HepG2 (cell line): ENCODE data around the gene ANKRD10. TPM values are rescaled to one million over a fixed set of nuclear protein-coding genes. Genes with fewer than 3 reads are reported as not detected.

Source experiments
- AGO1 ChIP-seq: fragments of 200-400 bp; formaldehyde crosslinking; IDR thresholded peaks from 2 replicates; pipeline ENCODE4 v1.6.1; 2017; ENCODE audit warnings: mild to moderate bottlenecking, low read depth, low read length, moderate library complexity; ENCODE audit not compliant: poor library complexity, severe bottlenecking
- E2F2 ChIP-seq: sonication (generic); formaldehyde crosslinking; IDR thresholded peaks from 2 replicates; pipeline ENCODE4 v1.4.0; 2020; ENCODE audit warnings: missing genetic modification reagents, borderline replicate concordance
- MTA3 ChIP-seq: sonication (generic); formaldehyde crosslinking; IDR thresholded peaks from 2 replicates; pipeline ENCODE4 v1.4.0; 2020; ENCODE audit warnings: missing genetic modification reagents
- MYPOP ChIP-seq: sonication (generic); formaldehyde crosslinking; IDR thresholded peaks from 2 replicates; pipeline ENCODE4 v1.8.1; 2023; ENCODE audit warnings: mild to moderate bottlenecking, moderate library complexity, missing genetic modification reagents
- NCOA5 ChIP-seq: sonication (generic); formaldehyde crosslinking; IDR thresholded peaks from 2 replicates; pipeline ENCODE4 v1.4.0; 2020; ENCODE audit warnings: missing genetic modification reagents
- NR1H2 ChIP-seq: sonication (generic); formaldehyde crosslinking; IDR thresholded peaks from 2 replicates; pipeline ENCODE4 v1.8.1; 2022; ENCODE audit warnings: low read depth, missing genetic modification reagents, borderline replicate concordance
- SP5 ChIP-seq: IDR thresholded peaks from 2 replicates; pipeline ENCODE4 v1.6.1; 2016; ENCODE audit warnings: low read depth, borderline replicate concordance
- SPEN ChIP-seq: sonication (generic); formaldehyde crosslinking; IDR thresholded peaks from 2 replicates; pipeline ENCODE4 v1.5.1; 2020; ENCODE audit warnings: low read depth, mild to moderate bottlenecking, missing genetic modification reagents
- SRSF9 ChIP-seq: fragments of 200-400 bp; formaldehyde crosslinking; IDR thresholded peaks from 2 replicates; pipeline ENCODE4 v1.6.1; 2018; ENCODE audit warnings: borderline replicate concordance, mild to moderate bottlenecking, low read depth, low read length; ENCODE audit not compliant: insufficient read depth, poor library complexity, severe bottlenecking
- SYNCRIP ChIP-seq: fragments of 200-400 bp; formaldehyde crosslinking; IDR thresholded peaks from 2 replicates; pipeline ENCODE4 v1.6.1; 2018; ENCODE audit warnings: mild to moderate bottlenecking, low read depth, low read length; ENCODE audit not compliant: insufficient read depth
- TAF1 ChIP-seq: sonication (generic); formaldehyde crosslinking; IDR thresholded peaks from 2 replicates; pipeline ENCODE4 v1.4.0; 2020; ENCODE audit warnings: missing genetic modification reagents
- TBP ChIP-seq: sonication (generic); formaldehyde crosslinking; IDR thresholded peaks from 2 replicates; pipeline ENCODE4 v1.5.0; 2020; ENCODE audit warnings: missing genetic modification reagents
- TCF12 ChIP-seq, 2 experiments: fragments of 450-650 bp in 1 of 2; sonication (generic) in 1 of 2; formaldehyde crosslinking in 1 of 2; IDR thresholded peaks; 2 replicates each; pipeline versions ENCODE4 v1.6.1 to v1.8.0; 2017 to 2022; ENCODE audit warnings: antibody characterized with exemption in 1 of 2, mild to moderate bottlenecking in 1 of 2, missing genetic modification reagents in 1 of 2, moderate library complexity in 1 of 2
- ZNF121 ChIP-seq: sonication (generic); formaldehyde crosslinking; IDR thresholded peaks from 2 replicates; pipeline ENCODE4 v1.5.0; 2020; ENCODE audit warnings: mild to moderate bottlenecking, missing genetic modification reagents
- ZNF800 ChIP-seq: sonication (generic); formaldehyde crosslinking; IDR thresholded peaks from 2 replicates; pipeline ENCODE4 v1.4.0; 2020; ENCODE audit warnings: missing genetic modification reagents
- polyA plus RNA-seq, 8 experiments: library from polyadenylated mRNA; depleted of rRNA in 3 of 8; stranded (reverse) in 7 of 8; unstranded in 1 of 8; fragments of >200 nt; fragmentation: Illumina TruSeq in 4 of 8; extraction: Trizol in 4 of 8; gene quantifications; 2 replicates each; pipeline versions ENCODE4 v1.2.1 to v1.2.3, GENCODE V29; 2011 to 2016; ENCODE audit warnings: low read depth in 4 of 8, missing spikeins in 1 of 8, mixed read lengths in 1 of 8; ENCODE audit not compliant: insufficient read depth in 1 of 8
- total RNA-seq, 5 experiments: library from RNA; depleted of rRNA; stranded (reverse); fragments of >200 nt; fragmentation: Illumina TruSeq; extraction: Trizol; gene quantifications; 2 replicates each; pipeline ENCODE4 v1.2.3, GENCODE V29; 2016; ENCODE audit warnings: low read depth in 1 of 5
- TF ChIP-seq, protein P1 (sequence below): sonication (generic); formaldehyde crosslinking; IDR thresholded peaks from 2 replicates; pipeline ENCODE4 v1.5.0; 2020; ENCODE audit warnings: missing genetic modification reagents, mild to moderate bottlenecking, borderline replicate concordance
- TF ChIP-seq, protein P2 (sequence below): sonication (generic); formaldehyde crosslinking; IDR thresholded peaks from 2 replicates; pipeline ENCODE4 v1.4.0; 2020; ENCODE audit warnings: missing genetic modification reagents

ANKRD10 gene
- total and polyA plus RNA-seq, 2 of the 13 experiments (the other 11 are each of a cell fraction or from before 2014, with no cell fraction given) = 108 to 115 TPM

DNA sequence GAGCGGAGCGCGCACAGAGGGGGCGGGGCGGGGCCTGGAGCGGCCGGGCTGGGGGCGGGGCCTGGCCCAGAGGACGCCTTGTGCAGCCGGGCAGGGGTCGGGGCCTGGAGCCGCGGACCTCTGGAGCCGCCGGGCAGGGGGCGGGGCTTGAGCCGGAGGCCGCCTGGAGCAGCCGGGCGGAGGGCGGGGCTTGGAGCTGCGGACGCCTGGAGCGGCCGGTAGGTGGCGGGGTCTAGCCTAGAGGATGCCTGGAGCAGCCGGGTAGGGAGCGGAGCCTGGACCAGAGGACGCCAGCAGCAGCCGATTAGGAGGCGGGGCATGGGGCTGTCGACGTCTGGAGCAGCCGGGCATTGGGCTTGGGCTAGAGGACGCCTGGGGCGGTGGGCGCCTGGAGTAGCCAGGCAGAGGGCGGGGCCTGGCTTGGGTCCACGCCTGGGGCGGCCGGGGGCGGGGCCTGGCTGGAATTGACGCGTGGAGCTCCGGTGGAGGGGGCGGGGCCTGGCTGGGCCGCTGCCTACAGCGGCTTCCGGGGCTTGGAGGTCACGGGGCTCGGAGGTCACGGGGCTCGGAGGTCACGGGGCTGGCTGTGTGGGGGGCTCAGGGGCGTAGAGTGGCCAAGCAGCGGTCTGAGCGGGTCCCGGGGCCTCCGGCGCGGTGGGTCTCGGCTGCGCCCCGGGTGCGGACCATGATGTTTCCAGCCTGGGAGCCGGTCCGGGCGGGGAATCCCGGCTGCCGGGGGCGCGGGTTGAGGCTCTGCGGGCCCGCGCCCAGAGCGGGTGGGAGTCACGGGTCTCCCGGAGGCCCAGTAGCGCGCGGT, at the start of gene ANKRD10 (continued):
- TF ChIP-seq ZNF800 (0 out of 2 replicates have a peak, but pooled peaks have one; percentile 45), SYNCRIP (no peak), SP5 (CRISPR knock-in tag) (no peak; the same call in 1 of the 2 replicates), ZNF121 (CRISPR knock-in tag) (no peak), SRSF9 (no peak), TBP (CRISPR knock-in tag) (no peak), SPEN (CRISPR knock-in tag) (0 out of 2 replicates have a peak, but pooled peaks have one; percentile 10), NCOA5 (CRISPR knock-in tag) (no peak), TAF1 (CRISPR knock-in tag) (peak; percentile 58), MTA3 (no peak), E2F2 (no peak), TCF12 (IDR thresholded peaks at IDR 0.05) (no peak), TCF12 (CRISPR knock-in tag; IDR thresholded peaks at IDR 0.05) (no peak), AGO1 (peak; percentile 55), NR1H2 (CRISPR knock-in tag) (no peak), MYPOP (CRISPR knock-in tag) (no peak; the same call in 1 of the 2 replicates)
- TF ChIP-seq, protein P1, sequence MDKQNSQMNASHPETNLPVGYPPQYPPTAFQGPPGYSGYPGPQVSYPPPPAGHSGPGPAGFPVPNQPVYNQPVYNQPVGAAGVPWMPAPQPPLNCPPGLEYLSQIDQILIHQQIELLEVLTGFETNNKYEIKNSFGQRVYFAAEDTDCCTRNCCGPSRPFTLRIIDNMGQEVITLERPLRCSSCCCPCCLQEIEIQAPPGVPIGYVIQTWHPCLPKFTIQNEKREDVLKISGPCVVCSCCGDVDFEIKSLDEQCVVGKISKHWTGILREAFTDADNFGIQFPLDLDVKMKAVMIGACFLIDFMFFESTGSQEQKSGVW (CRISPR knock-in tag) = no peak
- TF ChIP-seq, protein P2, sequence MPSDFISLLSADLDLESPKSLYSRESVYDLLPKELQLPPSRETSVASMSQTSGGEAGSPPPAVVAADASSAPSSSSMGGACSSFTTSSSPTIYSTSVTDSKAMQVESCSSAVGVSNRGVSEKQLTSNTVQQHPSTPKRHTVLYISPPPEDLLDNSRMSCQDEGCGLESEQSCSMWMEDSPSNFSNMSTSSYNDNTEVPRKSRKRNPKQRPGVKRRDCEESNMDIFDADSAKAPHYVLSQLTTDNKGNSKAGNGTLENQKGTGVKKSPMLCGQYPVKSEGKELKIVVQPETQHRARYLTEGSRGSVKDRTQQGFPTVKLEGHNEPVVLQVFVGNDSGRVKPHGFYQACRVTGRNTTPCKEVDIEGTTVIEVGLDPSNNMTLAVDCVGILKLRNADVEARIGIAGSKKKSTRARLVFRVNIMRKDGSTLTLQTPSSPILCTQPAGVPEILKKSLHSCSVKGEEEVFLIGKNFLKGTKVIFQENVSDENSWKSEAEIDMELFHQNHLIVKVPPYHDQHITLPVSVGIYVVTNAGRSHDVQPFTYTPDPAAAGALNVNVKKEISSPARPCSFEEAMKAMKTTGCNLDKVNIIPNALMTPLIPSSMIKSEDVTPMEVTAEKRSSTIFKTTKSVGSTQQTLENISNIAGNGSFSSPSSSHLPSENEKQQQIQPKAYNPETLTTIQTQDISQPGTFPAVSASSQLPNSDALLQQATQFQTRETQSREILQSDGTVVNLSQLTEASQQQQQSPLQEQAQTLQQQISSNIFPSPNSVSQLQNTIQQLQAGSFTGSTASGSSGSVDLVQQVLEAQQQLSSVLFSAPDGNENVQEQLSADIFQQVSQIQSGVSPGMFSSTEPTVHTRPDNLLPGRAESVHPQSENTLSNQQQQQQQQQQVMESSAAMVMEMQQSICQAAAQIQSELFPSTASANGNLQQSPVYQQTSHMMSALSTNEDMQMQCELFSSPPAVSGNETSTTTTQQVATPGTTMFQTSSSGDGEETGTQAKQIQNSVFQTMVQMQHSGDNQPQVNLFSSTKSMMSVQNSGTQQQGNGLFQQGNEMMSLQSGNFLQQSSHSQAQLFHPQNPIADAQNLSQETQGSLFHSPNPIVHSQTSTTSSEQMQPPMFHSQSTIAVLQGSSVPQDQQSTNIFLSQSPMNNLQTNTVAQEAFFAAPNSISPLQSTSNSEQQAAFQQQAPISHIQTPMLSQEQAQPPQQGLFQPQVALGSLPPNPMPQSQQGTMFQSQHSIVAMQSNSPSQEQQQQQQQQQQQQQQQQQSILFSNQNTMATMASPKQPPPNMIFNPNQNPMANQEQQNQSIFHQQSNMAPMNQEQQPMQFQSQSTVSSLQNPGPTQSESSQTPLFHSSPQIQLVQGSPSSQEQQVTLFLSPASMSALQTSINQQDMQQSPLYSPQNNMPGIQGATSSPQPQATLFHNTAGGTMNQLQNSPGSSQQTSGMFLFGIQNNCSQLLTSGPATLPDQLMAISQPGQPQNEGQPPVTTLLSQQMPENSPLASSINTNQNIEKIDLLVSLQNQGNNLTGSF (CRISPR knock-in tag) = no peak
